IPS-18c (cell line): ENCODE results near the gene SETD7.
"Not testable (repeated sequence)": the region's sequence is repeated elsewhere in the genome, so short reads cannot be mapped to it uniquely, and the experiment has no call there.

Experiments
- H3K4me3 ChIP-seq: 2 replicates; pipeline ENCODE4 v1.7.0; 2013; ENCODE audit warnings: low read depth, mild to moderate bottlenecking, low read length, moderate library complexity; ENCODE audit not compliant: insufficient read depth
- H3K9me3 ChIP-seq: one replicate; pipeline ENCODE4 v1.6.1; 2013; ENCODE audit warnings: mild to moderate bottlenecking, low read length, moderate library complexity; ENCODE audit not compliant: control insufficient read depth, insufficient read depth

SETD7 gene

DNA sequence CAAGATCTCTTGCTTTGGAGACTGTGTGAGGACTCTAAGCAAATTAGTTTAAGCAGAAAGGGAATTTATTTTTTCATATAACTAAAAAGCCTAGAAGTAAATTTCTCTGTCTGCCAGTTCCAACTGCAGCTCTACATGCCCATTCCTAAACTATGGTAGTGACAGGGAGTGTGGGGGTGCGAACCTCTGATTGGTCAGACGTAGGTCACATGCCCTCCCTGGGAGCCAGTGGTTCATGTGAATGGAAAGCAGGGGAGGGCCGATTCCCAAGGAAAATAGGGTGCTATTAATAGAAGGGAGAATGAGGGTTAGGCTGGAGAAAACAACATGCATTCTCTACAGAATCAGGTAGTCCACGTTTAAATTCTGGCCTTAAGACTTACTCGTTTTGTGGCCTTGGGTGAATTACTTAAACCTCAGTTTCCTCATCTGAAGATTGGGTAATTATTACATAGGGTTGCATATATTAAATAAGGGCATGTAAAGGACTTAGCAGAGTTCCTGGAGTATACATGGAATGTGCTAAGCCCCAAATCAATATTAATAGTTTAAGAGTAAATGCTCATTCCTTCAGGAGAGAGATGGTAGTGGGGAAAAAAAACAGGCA lies 94.9 kb downstream of the SETD7 start:
- no peak overlapping the region for H3K4me3 ChIP-seq
- no peaks in the 10 kb centered on the region for H3K9me3 ChIP-seq

DNA sequence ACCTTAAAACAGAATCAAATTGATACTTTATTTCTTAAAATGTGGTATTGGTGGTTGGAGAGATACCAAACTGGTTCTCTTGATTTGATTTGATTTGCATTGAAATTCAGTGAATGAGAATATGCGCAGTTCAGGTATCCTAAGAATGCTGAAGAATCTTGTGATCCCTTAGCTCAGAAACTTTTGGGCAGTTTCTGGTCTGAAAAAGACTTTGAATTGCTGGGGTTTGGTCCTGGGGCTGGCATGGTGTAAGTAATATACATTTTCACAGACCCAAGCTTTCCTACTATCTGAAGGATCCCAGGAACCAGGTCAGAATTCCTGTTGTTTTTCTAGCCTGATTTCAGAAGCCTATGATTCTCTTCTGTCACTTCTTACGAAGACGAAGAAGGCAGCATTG lies 95.5 kb downstream of the SETD7 start:
- Histone ChIP-seq H3K4me3 (no peak overlapping the region), H3K9me3 (no peaks in the 10 kb centered on the region)

DNA sequence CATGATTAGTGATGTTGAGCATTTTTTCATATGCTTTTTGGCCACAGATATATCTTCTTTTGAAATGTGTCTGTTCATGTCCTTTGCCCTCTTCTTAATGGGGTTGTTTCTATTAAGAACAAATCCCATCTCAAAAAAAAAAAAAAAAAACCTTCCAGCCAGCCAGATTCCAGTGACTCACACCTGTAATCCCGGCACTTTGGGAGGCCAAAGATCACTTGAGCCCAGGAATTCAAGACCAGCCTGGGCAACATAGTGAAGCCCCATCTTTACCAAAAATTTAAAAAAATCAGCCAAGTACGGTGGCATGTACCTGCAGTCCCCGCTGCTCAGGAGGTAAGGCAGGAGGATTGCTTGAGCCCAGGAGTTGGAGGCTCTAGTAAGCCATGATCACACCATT lies 97.0 kb downstream of the SETD7 start:
- no peak overlapping the region for H3K4me3 ChIP-seq
- H3K9me3 ChIP-seq = no peaks in the 10 kb centered on the region

DNA sequence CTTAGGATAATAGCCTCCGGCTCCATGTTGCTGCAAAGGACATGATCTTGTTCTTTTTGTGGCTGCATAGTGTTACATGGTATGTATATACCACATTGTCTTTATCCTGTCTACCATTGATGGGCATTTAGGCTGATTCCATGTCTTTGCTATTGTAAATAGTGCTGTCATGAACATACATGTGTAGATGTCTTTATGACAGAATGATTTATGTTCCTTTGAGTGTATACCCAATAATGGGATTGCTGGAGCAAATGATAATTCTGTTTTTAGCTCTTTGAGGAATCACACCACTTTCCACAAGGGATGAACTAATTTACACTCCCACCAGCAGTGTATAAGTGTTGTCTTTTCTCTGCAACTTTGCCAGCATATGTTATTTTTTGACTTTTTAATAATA lies 97.5 kb downstream of the SETD7 start:
- Histone ChIP-seq H3K9me3 (no peaks in the 10 kb centered on the region), H3K4me3 (no peak overlapping the region)

DNA sequence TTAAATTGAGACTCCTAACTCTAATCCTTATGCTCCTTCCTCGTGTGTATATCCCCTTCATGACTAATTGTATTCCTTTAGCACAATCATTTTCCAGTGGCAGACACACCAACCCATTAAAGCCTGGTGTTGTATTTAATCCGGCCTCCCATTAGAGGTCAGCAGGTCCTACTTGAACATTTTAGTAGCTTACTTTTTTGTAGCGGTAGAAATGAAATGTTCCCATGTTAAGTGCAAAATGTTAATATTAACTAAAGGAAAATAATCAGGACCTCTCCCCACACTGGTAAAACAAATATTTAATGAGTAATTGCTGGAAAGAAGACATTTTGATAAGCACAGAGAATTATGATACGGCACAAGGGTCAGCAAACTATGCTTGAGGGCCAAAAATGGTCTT lies 98.7 kb downstream of the SETD7 start:
- Histone ChIP-seq H3K9me3 (no peaks in the 10 kb centered on the region), H3K4me3 (no peak overlapping the region)

DNA sequence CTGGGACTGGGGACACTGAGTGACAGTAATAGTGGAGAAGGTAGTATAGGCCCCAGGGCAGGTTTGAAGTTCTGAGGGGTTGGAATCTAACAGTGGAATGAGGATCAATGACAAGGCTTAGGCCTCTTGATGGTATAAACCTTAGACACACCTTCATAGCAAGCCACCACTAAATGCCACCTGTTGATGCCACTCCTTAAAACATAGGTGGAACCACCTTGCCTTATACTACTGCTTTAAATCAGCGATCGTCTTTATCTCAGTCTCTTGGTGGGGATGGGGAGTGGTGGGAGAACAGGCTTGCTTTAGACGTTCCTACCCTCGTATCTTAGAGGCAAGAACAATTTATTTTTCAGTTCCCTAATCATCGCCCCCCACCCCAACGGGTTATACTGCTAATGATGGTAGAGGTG lies 100.9 kb downstream of the SETD7 start:
- Histone ChIP-seq H3K4me3 (peak overlapping the region; percentile 97), H3K9me3 (no peaks in the 10 kb centered on the region)

DNA sequence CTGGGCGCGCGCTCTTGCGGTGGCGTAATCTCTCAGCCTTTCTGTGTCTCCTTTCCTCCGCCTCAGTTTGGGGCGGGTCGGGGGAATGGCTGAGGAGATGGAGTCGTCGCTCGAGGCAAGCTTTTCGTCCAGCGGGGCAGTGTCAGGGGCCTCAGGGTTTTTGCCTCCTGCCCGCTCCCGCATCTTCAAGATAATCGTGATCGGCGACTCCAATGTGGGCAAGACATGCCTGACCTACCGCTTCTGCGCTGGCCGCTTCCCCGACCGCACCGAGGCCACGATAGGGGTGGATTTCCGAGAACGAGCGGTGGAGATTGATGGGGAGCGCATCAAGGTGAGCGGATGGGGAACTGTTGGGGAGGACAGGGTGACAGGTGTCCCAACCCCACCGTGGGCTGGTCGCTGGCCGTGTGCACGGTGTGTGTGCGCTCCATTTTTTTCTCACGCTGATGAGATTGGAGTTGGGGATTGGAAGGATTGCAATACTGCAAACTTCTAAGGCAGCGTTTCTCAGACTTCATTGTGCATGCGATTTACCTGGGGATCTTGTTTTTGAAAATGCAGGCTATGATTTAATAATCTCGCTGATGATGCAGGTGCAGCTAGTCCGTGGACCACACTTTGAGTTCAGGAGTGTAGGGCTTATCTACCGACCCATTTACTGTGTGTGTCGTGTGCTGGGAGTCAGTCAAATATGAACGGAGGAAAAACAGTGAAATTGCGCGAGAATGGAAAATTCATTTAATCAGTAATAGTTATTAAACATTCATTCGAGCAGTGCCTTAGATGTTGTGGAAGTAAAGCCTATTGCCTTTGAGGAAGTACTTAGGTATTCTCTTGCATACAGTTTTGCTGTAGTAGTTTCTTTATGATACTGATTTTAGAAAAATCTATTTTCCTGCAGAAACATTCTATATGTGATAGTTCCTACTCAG lies 101.6 kb downstream of the SETD7 start, which contains the start of gene RAB33B:
Gene RAB33B, plus strand, starts transcription at position 11 of the 935 bp plus-strand sequence. Its CDS starts 75 bp downstream, at position 86.
- Histone ChIP-seq H3K9me3 (no peaks in the 10 kb centered on the region), H3K4me3 (peak within 1 kb of the TSS; percentile 97)

DNA sequence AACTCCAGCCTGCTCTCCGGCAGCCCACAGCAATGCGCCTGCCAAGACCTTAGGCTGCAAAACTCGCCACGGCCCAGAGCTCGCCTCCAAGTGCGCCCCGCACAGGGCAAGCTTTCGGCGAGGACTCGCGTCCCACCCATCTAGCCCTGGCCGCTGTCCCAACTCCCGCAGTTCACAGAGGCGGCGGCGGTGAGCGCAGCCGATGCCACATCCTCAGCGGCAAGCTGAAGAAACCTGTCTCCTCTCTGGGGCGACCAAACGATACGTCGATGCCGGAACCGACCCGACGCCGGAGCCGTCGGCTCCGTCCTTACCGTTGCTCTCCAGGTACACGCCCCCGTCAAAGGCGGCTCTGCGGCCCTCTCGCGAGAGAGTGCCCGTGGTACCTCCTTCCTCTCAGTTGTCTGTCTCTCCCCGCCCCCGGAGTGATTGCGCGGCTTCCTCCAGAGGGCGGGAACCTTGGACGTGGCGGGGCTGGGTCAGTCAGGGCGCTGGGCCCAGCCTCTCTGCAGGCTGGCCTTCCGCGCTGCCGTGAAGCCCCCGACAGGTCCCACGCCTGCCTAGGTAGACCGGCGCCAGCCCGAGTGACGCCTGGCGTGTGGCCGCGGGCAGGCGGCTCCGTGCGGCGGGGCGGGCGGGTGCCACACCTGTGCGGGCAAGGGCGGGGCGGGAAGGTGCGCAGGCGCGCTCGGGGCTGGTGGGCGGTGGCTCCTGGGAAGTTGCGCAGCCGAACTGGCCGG lies 102.5 kb downstream of the SETD7 start:
- Histone ChIP-seq H3K9me3 (no peaks in the 10 kb centered on the region), H3K4me3 (peak overlapping the region; percentile 97)

DNA sequence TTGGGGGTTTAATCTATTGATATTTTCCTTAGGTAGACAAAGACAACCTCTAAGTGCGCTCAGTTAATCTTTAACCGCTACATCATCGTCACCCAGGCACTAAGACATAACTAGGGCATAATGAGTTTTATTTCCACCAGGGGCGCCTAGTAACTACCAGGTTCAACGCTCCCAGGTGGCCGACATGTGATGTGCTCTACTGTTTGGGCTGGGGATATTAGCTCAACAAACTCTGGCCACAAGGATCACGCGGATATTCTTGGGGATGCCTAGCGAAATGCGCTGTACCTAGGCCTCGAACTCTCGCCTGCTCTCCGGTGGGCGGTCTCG lies 103.0 kb downstream of the SETD7 start:
- H3K4me3 ChIP-seq = peak overlapping the region; percentile 97
- H3K9me3 ChIP-seq = no peaks in the 10 kb centered on the region

DNA sequence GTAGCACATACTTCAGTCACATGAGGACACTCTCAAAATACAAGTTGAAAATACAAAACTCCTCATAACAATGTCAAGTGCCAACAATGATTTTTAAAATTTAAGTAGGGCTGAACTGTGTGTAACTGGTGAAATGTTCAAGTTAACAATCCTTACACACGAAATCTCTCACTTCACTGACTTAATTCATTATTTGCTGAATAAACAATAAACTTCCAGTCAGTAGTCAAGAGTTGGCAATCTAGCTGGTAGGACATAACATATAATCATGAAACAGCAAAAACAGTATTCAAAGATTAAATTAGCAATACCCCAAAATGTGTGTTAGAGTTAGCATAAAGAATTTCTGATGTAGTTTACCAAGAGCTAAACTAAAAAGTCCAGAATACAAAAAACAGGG lies 104.0 kb downstream of the SETD7 start:
- Histone ChIP-seq H3K4me3 (no peak overlapping the region), H3K9me3 (no peaks in the 10 kb centered on the region)

DNA sequence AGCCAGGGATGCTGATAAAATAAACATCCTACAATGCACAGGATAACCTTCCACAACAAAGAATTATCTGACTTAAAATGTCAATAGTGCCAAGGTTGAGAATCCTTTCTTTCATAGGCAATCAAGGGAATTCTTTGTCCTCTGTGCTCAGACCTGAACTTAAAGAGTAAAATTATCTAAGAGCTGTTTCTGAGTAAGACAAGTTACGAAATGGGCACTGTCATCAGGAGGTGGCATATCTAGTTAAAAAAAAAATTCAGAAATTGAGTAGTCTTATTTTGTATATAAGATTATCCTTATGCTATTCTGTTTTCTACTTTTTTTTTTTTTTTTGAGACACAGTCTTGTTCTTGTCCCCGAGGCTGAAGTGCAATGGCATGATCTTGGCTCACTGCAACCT lies 105.4 kb downstream of the SETD7 start:
- no peak overlapping the region for H3K4me3 ChIP-seq
- no peaks in the 10 kb centered on the region for H3K9me3 ChIP-seq

DNA sequence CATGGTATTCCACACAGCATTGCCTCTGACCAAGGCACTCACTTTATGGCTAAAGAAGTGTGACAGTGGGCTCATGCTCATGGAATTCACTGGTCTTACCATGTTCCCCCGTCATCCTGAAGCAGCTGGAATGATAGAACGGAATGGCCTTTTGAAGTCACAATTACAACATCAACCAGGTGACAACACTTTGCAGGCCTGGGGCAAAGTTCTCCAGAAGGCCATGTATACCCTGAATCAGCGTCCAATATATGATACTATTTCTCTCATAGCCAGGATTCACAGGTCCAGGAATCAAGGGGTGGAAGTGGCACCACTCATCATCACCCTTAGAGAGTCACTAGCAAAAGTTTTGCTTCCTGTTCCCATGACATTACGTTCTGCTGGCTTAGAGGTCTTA lies 108.9 kb downstream of the SETD7 start:
- not testable (repeated sequence) for H3K4me3 ChIP-seq, H3K9me3 ChIP-seq
